Activated T-helper 1 cell treated with anti-CD3 and anti-CD28 coated beads, Interleukin-2, amount 50 U/mL, for 16 hours (primary cell): Measurements from ENCODE around the gene HSP90AB1.
A peak's percentile ranks its signal among the peaks of the same experiment; 100 is the strongest.

ENCODE experiments used
- DNase-seq, 2 donors: peaks; one replicate each; pipeline ENCODE4 v3.0.0-alpha.2; 2020; ENCODE audit warnings: low read depth in 1 of 2, low spot score in 1 of 2

The HSP90AB1 gene

GRCh38 chr6:44266347-44266746, 19.4 kb downstream of the HSP90AB1 start:
- no peak for DNase-seq

DNA sequence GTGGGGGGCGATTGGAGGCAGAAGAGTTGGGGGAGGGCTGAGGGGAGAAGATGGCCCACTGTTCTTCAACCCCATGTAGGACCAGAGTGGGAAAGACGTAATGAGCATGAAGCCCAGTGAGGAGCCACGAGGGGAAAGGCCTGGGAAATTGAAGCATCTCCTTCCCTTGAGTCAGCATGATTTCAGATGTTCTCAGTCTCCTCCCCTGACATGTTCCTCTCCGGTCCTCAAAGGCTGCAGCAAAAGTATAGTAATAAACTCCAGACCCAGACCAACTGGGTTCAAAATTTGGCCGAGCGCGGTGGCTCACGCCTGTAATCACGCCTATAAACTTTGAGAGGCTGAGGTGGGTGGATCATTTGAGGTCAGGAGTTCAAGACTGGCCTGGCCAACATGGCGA, 20.4 kb downstream of the HSP90AB1 start:
- DNase-seq = no peak

DNA sequence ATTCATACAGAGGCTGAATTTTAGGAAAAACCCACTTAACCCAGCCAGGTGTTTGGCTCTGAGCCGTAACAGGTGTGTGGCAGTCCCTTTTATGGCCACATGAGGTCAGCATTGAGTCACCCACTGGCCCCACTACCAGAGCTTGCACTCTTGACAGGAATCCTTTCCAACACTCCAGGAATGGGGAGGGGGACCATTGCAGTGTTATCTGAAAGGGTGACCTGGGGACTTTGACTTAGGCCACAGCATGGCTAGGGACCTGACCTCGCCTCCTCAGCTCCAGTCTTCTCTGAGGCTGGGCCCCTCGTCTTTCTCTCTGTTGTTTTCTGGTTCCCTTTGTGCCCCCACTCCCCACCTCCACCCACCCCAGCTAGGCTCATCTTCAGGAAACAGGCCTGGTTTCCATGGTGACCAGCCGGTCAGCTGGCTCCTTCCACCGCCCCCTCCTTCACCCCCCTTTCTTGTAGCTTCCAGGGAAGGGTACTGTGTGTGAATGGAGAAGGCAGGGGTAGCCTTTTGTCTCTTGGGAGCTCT, 21.3 kb downstream of the HSP90AB1 start:
- DNase-seq = peak; percentile 34 to 42

DNA sequence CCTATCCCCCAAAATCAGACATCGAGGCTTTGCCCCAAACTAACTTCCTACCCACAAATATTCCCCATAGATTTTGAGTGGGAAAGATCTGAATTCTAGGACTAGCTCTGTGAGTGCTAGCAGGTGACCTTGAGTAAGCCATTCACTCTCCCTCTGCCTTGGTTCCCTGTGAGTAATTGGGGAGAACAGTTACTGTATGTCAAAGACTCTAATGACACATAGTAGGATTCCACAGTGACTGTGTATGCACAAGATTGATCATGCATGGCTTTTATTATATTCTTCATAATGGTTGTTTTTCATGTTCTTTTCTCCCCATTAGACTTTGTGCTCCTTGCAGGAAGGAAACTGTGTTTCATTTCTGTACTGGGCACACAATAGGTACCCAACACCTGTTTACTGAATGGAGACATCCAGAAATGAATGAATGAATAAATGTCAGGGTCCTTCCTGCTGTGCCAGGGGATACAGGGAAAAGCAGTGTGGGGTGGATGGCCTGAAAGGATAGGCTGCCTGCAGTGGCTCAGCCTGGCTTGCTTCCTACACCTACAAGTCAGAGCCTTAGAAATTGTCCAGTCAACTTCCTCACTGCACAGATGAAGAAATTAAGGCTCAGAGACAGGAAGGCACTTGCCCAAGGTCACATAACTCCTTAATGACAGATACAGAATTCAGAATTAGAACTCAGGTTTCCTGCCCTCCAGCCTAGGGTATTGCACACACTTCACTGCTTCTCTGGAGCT, 22.4 kb downstream of the HSP90AB1 start:
- no peak for DNase-seq

DNA sequence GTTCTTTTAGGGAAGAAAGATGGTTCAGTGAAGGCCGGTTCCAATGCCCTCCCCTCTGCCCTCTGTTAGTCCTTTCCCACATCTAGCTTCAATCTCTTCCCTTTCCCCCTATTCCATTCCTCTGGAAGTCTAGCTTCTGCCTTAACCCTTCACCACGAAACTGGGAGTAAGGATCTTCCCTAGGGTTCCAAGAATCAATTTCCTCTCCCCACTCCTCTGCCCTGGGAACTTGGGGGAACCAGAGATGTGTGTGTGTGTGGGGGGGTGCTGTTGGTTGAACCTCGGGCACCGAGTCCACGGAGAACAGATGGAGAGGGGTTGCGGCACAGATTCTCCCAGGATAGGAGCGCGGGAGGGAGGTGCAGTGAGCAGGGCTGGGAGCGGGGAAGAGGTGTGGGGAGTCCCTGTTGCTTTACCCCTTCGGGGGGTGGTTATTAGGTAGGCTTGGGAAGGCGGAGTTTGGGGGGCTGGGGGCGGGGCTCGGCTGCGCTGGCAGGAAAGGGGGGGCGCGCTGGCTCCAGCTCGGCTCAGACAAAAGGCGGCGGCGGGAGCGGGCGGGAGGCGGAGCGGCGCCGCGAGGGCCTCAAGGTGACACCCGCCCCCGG, 23.1 kb downstream of the HSP90AB1 start, which contains the start of gene TMEM151B:
Gene TMEM151B, plus strand, starts transcription at position 530 of the 605 bp plus-strand sequence. CDS start 293 bp downstream, outside the sequence.
- no peak for DNase-seq

- DNase-seq = no peak
Observed at GRCh38 chr6:44270526-44271405, 23.9 kb downstream of the HSP90AB1 start.

GRCh38 chr6:44271406-44271723, 24.5 kb downstream of the HSP90AB1 start:
- DNase-seq = no peak

GRCh38 chr6:44271914-44272313, 25.0 kb downstream of the HSP90AB1 start:
- no peak for DNase-seq

- DNase-seq = no peak
Observed at GRCh38 chr6:44272529-44272928, 25.6 kb downstream of the HSP90AB1 start.

GRCh38 chr6:44272999-44273566, 26.2 kb downstream of the HSP90AB1 start:
- no peak for DNase-seq

DNA sequence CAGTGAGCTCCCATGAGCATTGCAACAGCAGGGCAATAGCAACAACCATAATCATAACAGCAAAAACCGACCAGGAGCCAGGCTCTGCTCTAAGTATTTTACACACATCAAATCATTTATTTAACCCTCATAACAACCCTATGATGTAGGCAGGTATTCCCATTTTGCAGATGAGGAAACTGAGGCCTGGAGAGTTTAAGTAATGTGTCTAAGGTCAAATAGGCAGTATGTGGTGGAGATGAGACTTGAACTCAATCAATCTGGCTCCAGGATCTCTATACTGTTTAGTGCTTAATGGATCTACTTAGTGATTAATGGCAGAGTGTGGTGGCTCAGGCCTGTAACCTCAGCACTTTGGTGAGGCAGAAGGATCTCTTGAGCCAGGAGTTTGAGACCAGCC, 26.7 kb downstream of the HSP90AB1 start:
- no peak for DNase-seq

- no peak for DNase-seq
Observed at GRCh38 chr6:44275271-44275748, 28.4 kb downstream of the HSP90AB1 start.

- no peak for DNase-seq
Observed at GRCh38 chr6:44275749-44276648, 29.1 kb downstream of the HSP90AB1 start.

DNA sequence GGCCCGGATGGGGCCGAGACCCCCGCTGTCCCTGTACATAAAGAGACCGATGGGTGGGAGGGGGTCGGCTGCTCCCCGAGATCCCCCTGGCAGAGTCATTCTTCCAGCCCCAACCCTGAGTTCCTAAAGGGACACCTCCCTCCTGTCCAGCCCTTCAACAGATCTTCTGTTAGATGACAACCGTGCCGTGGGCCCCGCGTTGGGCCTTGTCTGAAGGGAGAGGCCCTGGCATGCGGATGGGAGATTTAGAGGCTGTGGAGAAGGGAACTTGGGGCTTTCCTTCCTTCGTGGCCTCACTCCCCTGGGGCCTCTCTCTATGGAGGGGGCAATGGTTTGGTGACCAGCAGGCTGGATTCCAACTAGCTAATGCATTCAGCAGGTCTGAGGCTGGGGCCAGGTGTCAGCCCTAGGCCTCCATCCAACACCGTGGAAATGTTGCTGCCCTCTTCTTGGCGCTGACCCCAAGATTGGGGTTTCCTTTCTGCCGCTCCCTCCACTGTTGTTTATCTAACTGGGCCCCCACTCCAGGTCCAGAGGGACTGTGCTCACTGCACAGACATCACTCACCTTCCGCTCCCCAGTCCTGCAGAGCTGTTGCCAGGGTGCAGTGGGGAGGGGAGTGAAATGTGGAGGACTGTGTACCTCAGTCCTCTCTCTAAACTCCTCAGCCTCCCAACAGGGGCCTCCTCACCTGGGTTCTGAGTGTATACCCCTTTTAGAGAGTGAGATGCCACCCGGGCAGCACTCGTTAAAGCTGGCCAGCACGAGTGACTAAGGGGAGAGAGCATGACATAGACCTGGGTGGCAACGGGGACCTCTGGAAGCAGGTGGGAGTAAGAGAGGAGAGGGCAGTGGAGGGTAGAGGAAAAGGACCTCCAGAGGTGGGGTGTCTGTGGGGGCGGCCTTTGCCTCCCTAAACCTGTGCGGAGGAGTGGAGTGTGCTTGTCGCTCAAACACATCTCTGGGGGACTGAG, 30.1 kb downstream of the HSP90AB1 start:
- DNase-seq = no peak

- DNase-seq = no peak
Observed at GRCh38 chr6:44277763-44278162, 30.9 kb downstream of the HSP90AB1 start.

- DNase-seq = no peak
Observed at GRCh38 chr6:44278315-44278714, 31.4 kb downstream of the HSP90AB1 start.

GRCh38 chr6:44278774-44279697, 32.1 kb downstream of the HSP90AB1 start:
- DNase-seq = no peak

DNA sequence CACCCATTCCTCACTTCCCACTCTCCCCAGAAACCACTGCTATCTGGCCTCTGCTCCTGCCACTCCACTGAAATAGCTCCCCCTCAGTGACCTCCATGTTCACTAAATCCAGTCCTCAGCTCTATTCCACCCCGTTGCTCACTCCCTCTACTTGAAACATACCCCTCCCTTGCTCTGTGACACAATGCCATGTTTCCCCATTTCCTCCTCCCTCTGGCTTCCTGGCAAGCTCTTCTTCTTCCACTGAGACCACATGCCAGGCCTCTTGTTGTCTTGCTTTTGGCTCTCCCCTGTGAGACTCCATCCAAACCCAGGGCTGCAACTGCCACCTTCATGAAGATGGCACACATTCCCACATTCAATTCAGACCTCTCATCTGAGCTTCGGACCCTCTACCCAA, 37.2 kb downstream of the HSP90AB1 start:
- no peak for DNase-seq
